GM15510 (cell line): ENCODE results near the gene RBP4.

Source experiments
- POLR2A ChIP-seq: IDR thresholded peaks from 3 replicates; pipeline ENCODE4 v1.6.1; 2011; ENCODE audit warnings: borderline replicate concordance; ENCODE audit not compliant: insufficient read length; ENCODE audit errors: extremely low read depth

RBP4 gene

DNA sequence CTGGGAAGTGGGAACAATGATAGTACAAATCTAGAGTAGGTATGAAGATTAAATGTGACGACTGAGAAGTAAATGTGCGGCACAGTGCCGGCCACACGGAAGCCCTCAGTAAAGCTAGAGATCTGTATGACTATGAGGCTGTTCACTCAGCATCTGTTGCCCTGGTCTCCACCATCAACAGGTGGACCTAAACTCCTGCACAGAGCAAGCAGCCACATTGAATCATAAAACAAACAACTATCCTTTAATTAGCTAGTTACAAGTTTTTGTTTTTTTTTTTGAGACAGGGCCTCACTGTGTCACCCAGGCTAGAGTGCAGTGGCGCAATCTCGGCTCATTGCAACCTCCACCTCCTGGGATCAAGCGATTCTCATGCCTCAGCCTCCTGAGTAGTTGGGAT lies 16.6 kb downstream of the RBP4 start:
- no peak for TF ChIP-seq POLR2A

DNA sequence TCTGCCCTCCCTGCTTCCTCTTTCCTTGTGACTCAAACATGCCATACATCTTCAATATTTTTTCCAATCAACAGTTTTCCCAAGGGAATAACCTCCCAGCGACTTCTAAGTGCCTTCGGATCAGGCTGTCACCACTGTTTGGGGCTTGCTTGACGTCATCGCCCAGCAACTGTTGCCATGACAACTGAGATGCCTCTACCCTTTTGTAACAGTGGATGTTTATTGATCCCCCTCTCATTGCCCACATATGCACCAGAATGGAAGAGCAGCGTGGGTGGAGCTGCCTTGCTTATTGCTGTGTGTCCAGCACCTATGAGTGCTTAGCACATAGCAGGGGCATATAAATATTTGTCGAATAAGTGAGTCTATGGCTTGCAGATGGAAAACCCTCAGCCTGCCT lies 20.2 kb downstream of the RBP4 start:
- no peak for TF ChIP-seq POLR2A

DNA sequence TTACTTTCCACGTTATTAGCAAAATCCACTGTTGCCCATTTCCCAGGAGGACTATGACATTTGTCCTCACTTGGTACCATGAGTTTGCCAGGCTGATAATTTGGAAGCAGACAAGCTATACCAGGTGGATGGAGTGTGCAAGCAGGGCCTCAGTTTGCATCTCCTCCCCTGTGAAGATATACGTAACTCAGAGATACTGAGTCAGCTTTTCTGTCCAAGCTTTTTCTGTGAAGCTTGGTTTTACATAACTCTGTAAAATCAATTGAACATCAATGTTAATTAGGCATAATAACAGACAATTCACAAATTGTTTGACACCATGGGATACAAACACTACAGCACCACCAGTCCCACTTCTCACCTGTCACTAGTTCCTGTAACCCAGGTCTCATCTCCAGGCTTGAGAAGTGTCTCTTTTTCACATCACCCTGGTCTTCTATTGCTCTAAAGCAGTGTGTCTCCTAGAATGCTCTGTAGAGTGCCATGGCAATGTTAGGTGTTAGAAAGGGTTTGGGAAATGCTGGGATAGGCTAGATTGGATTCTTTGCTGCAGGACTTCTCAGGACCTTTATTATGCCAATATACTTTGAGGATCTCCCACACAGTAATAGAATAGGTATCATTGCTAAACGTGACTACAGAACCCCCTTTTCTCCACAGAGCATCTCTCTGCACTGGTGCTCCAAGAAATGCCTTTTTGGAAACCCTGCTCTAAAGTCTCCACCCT lies 20.9 kb downstream of the RBP4 start:
- no peak for TF ChIP-seq POLR2A

DNA sequence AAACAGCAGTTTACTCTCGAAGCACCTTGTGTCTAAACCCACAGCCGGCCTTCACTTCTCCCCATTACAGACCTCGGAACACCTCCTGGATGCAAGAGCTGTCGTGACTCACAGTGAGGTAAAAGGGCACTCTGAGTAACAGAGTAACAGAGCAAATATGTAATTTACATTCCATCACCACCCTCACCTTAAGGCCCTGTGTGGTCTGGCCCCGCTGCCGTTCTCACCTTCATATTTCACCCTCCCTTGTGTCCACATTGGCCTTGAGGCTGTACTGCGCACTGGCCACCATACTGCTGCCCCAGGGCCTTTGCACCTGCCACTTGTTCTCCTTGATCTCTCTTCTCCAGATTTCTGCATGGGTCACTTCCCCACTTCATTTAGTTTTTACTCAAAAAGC lies 21.9 kb downstream of the RBP4 start:
- no peak for TF ChIP-seq POLR2A

DNA sequence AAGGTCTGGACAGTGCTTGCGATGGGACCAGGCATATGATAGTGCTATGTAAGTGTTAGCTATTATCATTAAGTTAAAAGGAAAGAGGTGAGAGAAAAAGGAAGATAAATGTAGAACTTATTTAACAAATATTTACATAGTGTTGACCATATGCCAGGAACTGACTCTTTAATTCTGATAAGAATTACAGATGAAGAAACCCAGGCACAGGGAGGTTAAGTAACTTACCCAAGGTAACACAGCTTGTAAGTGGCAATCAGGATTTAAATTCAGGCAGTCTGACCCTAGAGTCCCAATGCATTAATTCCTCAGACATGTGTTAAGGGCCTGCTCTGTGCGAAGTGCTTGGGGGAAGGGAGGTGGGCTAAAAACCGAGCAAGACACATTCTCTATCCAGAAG lies 23.5 kb downstream of the RBP4 start:
- TF ChIP-seq POLR2A = no peak

DNA sequence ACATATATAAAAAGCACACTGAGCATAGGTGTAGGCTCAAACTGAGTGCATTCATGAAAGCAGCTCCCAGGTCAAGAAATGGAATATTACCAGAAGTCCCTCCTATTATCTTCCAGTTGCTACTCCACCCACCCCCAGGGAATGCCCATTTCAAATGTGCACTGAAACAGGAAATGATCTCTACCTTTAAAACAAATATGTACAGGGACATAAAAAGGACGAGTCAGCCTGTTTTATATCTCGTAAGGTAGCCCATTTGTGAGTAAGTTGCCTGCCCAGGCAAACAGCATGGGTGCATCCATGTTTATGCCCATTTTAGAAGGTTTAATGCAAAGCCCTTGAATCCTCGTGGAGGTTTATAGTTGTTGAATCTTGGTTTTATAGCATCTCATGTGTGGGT lies 24.1 kb downstream of the RBP4 start:
- TF ChIP-seq POLR2A = no peak

DNA sequence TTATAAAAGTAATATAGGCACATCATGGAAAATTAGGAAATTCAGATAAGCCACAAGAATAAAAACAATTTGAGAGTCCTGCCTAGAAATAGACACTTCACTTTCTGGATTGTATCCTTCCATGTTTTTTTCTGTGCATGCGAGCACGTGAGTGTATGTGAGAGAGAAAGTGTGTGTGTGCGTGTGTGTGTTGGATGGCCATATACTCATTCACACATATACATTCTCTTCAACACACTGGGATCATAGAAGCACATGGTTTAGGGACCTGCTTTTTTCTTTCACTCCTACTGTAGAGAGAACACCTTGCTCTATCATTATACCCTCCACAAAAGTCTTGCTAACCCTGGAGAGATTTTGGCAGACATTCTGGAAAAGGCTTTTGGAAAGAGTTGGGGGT lies 27.1 kb downstream of the RBP4 start:
- TF ChIP-seq POLR2A = no peak

DNA sequence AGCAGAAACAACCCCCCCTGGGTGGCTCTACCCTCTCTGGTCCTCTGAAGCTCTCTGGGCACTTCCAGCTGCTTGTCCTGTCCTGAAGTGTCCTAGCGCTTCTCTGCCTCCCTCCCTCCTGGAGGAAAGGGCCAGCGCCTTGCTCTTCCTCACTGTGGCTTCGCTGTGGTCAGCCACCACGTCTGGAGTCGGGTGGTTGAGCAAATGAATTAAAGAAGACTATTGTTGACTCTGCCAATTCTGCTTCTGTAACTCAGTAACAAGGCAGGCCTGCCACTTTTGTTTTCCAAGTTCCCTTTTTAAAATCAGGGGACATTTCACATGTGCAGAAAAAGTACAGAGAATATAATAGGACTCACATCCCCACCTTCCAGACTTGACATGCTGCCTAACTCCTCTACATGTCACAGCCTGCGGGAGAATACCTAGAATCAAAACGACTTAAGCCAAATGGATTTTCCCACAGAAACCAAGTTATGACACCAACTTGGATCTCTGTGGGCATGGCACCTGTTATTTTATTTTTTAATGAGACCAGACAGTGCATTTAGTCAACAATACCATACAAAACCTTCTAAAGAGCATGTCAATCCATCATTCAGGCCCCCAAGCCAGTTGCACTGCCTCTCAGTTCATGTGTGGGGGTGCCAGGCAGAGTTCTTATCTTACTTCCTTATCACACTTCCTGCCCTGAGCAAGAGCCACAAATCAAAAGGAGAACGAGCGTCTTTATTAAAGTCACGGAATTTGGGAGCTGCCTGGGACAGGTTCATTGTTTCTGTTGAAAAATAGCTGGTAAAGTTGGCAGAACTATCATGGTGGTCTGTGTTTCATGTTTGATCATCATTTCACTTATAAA lies 27.8 kb downstream of the RBP4 start:
- TF ChIP-seq POLR2A = no peak

DNA sequence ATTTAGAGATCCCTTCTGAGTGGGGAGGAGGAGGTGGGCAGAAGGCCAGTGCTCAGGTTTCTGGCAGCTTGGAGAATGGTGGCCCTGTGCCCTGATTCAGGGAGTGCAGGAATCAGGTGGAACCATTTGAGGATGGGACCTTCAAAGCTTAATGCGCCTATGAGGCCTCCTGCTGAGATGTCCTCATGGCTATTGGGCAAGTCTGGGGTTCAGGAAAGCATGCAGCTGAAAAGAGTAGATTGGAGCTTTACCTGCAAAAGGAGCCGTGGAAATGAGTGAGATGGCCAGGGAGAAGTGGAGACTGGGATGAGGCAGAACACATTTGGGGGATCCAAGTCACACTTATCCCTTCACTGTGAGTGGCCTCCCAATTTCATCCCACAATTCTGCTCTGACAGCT lies 28.4 kb downstream of the RBP4 start:
- no peak for TF ChIP-seq POLR2A

DNA sequence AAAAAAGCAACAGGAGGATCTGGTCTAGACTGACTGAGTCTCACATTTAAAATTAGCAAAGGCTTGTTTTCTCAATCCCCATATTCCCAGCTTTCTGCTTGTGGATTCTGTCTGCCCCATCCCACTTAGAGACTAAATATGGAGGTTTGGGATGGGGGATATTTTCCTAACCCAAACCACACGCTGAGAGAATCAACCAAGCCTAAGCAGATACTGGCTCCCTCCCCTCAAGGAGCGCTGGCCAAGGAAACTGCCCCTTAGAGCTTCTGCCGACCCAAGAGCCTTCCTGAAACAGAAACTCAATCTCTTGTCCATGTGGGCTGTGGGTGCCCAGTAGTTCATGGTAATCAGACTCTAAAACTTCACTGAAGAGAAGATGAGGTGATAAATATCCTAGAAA lies 30.7 kb downstream of the RBP4 start:
- TF ChIP-seq POLR2A = no peak

DNA sequence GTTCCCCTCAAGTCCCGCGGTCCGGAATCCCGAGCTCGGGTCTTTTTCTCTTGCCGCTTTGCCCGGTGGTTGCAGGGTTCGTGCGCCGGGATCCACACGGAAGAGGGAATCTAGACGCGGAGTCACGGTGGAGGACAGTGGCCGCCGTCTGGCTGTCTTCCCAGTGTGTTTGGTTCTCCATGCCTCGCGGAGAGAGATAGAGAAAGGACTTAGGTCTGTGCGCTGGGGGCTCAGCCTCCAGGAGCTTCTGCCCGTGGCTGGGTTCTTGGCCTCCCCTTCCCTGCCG lies 33.0 kb downstream of the RBP4 start:
- TF ChIP-seq POLR2A = no peak

DNA sequence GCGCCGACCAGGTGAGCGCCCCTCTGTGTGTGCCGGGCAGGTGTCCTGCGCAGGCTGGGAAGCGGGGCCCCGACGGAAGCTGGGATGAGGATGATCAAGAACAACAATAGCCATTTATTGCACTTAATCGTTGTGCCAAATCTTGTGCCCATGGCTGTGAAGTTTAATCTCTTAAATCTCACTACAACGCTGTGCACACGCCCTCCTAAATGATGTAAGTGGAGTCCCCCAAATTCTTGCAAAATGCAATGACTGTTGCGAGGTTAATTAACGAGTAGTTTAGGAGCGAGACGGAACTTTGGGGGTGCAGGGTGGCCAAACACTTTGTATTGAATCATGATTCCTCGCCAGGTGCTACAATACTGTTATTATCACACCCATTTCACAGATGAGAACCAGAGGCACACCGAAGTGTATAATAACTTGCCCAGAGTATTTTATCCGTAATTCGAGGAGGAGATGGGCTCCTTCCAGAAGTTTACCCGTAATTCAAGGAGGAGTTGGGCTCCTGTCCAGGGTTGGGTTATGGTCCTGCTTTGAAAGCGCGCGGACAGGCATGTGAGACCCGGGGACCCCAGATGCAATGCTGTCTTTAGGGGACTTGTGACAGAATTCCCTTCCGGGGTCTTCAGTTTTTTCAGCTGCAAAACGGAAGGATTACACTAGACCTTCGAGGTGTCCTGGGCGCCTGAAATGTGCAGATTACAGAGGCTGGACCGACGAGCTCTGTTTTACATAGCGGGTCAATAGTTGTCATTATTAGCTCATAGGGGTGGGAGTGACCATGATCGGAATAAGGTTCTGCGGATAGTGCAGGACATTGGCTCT lies 33.5 kb downstream of the RBP4 start:
- no peak for TF ChIP-seq POLR2A

DNA sequence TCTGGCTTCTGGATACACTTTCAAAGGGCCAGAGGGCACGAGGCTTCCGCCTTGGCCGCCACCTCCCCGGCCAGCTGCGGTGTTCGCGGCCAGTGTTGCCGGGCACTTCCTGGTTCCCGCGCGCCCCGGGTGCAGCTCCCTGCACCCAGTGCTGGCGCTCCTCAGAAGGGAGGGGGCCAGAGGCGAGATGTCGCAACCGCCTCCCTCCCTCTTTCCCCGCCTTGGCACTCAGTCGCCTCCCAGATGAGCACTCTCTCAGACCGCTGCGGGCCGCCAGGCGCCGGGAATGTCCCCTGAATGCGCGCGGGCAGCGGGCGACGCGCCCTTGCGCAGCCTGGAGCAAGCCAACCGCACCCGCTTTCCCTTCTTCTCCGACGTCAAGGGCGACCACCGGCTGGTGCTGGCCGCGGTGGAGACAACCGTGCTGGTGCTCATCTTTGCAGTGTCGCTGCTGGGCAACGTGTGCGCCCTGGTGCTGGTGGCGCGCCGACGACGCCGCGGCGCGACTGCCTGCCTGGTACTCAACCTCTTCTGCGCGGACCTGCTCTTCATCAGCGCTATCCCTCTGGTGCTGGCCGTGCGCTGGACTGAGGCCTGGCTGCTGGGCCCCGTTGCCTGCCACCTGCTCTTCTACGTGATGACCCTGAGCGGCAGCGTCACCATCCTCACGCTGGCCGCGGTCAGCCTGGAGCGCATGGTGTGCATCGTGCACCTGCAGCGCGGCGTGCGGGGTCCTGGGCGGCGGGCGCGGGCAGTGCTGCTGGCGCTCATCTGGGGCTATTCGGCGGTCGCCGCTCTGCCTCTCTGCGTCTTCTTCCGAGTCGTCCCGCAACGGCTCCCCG lies 34.4 kb downstream of the RBP4 start, which contains the start of gene FFAR4:
TSS of gene FFAR4 (plus strand) at position 231 of the 842 bp plus-strand sequence. CDS start at position 287, 56 bp downstream.
- TF ChIP-seq POLR2A = no peak

DNA sequence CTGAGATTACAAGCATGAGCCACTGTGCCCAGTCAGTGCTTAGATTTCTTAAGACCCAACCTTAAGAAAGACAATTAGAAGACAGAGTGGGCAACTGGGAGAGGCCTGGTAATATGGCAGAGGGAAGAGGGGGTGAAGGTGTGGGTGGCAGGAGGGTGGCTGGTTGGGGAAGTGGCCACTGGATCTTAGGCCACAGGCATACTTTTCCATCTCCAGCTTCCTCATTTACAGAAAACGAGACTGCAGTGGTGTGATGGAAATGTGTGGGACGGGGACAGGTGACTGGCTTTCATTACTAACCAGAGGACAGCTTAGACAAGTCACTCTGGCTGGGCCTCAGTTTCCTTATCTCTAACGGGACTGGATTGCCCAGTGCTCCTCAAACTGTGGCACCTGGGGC lies 35.6 kb downstream of the RBP4 start:
- no peak for TF ChIP-seq POLR2A

DNA sequence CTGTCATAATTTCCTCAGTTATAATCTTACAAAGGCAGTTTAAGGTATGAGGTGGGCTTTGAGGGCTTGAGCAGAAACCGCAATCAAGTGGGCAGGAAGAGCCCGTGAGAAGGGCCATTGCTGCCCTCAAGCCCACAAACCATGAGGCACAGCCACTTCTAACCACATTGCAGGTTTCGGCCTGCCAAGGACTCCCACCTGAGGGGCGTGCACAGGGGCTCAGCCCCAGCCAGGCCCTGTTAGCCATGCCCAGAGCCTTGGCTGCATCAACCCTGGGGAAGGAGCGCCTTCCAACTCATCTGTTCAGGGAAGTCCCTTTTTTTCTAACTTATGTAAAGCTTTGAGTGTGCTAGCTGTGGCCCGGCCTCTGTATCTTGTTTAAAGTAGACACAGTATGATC lies 40.5 kb downstream of the RBP4 start:
- no peak for TF ChIP-seq POLR2A

DNA sequence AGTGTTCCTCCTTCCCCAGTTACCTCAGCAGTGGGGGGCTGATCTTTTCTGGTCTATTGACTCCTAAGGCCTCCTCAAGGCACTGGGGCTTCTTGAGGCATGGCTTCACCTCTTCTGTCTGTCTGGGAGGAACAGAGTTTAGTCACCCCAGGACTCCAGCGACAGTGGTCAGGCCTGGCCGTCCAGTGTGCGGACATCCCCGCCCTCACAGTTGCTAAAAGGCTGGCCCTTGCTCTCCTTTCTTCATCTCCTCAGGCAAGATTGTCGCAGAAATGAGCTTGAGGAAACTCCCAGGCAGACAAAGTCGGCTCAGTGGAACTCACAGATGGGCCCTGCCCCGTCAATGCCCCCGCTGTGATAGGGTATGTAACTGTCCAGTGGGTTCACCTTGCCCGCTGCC lies 41.5 kb downstream of the RBP4 start:
- TF ChIP-seq POLR2A = no peak
